Amniotic stem cell (primary cell): Measurements from ENCODE around the gene CEBPA.
"Not testable (repeated sequence)": the region's sequence is repeated elsewhere in the genome, so short reads cannot be mapped to it uniquely, and the experiment has no call there.

Experiments
- DNase-seq: peaks from one replicate; lab custom pipeline; 2025; lab: John Stamatoyannopoulos, UW

The CEBPA gene

GRCh38 chr19:33300009-33300893, 2.1 kb downstream of the CEBPA start:
- no peak for DNase-seq

DNA sequence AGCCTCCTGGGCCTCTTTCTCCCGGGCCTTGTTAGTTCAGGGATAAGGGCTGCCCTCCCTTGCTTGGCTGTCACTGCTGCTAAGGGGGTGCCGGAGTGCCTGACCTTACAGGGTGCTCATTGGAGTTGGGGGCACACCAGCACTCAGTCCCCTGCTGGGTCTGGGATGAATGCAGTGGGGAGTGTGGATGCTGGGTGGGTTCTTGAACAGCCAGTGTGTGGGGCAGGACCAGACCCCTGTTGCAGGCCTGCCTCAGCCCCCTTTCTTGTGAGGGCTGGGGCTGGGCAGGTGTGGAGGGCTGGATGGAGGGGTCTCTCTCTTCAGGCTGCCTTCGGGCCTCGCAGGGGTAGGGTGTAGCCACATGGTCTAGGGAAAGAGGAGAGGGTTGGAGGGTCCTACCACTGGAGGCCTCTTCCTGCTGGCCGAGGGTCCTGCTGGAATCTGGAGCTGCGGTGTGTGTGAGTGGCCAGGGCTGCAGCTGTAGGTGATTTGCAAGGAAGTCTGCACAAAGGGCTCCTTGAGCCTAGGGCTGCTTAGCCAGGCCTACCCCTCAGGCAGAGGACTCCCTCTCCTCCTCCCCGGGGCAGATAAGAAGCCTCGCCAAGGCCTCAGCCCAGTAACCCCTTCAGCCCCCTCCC, 3.2 kb downstream of the CEBPA start:
- no peak for DNase-seq

DNA sequence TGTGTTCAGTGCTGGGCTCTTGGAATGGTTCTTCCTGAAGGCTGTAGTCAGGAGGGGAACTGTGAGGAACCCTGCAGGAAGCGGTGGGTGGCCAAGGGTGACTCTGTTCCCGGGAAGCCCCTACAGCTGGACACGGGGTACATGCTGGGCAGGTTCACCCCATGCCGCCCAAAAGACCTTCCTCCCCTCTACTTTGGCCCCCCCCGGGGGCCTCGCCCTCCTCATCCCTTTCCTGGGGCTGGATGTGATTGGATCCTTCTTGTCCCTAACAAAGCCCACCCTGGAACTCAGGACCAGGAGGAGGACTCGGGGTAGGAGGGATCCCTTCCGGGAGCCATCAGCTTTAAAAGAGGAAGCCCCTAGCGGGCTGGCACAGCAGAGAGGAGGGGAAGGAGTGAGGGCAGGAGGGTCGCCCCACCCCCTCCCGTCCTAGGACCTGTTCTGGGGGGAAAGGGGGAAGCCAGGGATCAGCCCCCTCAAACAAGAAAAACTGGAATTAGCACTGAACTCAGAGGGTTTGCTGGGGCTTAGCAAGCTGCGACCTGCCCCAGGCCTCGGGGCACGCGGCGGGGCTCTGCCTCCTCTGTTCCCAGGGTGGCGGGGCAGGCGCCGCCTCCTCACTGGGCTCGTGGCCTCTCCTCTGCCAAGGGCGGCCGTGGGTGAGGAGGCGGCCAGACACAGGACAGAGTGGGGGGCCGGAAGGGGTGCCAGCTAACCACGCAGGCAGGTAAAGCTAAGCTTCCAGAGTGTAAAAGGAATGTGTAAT, 4.0 kb downstream of the CEBPA start:
- DNase-seq = no peak

- no peak for DNase-seq
These were observed 4.8 kb downstream of the CEBPA start for GRCh38 chr19:33297401-33298145.

GRCh38 chr19:33296488-33296971, 5.8 kb downstream of the CEBPA start:
- DNase-seq = no peak

GRCh38 chr19:33295621-33296487, 6.5 kb downstream of the CEBPA start:
- DNase-seq = no peak

DNA sequence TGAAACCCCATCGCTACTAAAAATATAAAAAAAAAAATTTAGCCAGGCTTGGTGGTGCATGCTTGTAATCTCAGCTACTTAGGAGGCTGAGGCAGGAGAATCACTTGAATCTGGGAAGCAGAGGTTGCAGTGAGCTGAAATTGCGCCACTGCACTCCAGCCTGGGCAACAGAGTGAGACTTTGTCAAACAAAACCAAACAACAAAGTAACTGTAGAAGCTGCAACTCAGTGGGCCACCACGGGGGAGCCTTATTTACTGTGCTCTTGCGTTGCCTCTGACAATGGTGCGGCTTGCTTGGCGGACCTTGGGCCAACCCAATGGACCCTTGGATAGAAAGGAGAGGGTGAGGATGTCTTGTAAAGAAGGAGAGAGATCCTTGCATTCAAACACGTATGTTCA, 7.3 kb downstream of the CEBPA start:
- not testable (repeated sequence) for DNase-seq

DNA sequence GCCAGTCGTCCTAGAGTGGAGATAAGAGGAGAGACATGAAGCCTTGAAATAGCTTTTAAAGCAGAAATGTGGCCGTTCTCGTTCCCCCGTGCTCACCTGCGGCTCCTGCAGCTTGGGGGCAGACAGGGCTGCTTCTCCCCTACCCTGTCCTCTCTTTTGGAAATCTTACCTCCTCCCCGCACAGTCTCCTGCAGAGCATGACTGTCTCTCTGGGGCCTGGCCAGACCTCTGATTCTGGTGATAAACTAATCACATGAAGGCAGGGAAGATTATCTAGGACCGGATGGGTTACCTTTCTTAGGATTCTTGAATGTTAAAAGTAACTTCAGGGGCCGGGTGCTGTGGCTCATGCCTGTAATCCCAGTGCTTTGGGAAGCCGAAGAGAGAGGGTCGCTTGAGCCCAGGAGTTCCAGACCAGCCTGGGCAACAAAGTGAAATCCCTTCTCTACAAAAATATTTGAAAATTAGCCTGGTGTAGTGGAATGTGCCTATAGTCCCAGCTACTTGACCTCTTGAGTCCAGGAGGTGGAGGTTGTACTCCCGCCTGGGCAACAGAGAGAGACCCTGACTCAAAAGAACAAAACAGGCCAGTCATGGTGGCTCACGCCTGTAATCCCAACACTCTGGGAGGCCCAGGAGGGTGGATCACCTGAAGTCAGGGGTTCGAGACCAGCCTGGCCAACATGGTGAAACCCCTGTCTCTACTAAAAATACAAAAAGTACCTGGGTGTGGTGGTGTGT, 8.1 kb downstream of the CEBPA start:
- no peak for DNase-seq

GRCh38 chr19:33293255-33294057, 8.9 kb downstream of the CEBPA start:
- DNase-seq = no peak

DNA sequence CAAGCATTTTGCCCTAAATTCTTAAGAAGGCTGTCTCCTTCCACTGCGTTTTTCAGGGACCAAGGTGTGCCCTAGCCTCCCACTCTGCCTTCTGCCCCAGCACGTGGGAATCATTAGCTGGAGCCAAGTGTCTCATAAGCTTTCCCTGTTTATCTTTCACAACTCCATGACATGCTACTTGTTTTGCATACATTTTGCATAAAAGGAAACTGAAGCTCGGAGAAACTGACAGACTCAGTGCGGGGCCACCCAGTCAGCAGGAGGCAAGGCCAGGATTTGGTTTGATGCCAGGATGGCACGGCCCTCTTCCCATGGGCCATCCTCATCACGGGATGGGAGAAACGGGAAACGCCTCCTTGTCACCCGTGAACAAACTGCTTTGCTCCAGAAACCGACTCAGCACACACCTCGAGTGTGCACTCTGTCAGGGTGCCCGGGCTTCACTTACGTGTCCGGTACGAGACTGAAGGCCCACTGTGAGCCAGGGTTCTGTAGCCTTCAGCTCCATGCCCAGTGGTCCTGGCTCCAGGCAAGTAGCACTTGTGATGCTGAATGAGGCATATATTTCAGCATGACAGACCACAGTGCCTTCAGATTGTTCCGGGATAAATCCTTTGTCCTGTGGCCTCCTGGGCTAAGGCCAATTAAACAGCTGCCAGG, 9.6 kb downstream of the CEBPA start:
- no peak for DNase-seq

GRCh38 chr19:33291623-33292534, 10.5 kb downstream of the CEBPA start:
- no peak for DNase-seq

DNA sequence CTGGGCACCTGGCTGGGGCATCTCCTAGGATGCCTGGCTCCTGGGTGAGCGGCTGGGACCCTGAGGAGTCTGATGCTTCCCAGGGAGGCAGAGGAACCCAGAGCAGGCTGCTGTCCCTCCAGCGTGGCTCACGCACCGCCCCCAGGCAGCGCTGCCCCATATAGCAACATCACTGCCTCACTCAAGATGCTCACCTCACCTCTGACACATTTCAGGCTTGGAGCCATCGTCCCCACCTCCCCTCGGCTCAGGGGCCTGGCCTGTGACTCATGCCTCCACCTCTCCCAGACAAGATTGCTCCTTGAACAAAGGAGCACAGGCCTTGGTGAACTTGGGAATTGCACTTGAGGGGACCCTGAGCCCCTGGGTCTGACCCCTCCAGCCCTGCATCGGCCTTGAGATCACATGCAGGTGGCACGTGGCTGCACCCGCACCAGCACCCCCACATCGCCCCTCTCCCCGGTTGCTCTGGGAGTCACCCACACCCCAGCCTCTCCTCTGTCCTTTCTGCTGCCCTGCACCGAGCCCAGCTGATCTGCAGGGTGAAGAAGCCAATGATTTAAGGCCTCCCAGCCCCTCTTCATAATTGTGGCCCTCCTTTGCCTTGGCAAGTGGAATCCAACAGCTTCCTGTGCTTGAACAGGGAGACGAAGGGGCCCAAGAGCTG, 11.2 kb downstream of the CEBPA start:
- DNase-seq = no peak

GRCh38 chr19:33290082-33290815, 12.1 kb downstream of the CEBPA start:
- no peak for DNase-seq

DNA sequence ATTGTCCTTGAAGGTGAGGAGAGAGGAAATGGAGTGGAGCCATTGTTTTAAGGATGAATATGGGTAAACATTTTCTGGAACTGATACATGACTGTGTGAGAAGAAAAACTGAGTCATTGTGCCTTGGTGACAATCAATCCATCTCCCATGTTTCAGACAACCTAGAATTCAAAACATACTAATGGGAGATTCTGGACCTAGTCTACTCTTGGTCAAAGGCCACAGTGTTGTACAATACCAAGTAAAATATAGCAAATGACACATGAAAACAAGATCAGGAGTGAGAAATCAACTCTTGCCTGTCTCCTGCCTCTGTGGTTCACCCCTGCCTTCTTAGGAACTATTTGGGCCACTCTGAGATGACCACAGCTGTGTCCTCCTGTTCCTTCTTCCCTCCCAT, 13.1 kb downstream of the CEBPA start:
- DNase-seq = no peak

- no peak for DNase-seq
These were observed 13.7 kb downstream of the CEBPA start for GRCh38 chr19:33288666-33289065.

DNA sequence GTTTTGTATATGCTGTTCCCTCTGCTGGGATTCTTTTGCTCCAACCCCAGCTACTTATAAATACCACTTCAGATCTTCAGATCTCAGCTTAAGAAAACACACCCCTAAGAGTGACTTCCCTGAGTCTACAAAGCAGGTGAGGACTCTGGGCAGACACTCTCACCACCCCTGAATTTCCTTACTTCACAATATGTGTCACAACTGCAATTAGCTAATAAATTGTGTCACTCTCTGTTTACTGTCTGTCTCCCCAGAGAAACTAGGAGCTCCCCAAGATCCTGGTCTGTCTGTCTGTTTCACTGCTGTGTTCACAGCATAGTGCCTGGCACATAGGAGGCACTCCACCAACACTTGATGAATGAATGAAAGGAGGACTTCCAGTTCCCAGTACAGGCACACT, 14.4 kb downstream of the CEBPA start:
- no peak for DNase-seq
